ENCODE results near the gene CMC2. TPM values are rescaled to one million over a fixed set of nuclear protein-coding genes. Genes with fewer than 3 reads are reported as not detected.

CMC2 gene
- polyA plus RNA-seq, 1 donor (not counting 4 experiments of a cell fraction or from before 2014, with no cell fraction given), result 91.8 TPM

- dilution Hi-C loops (cut with MboI; ENCODE audit: extremely low pct_ligation_motif_present, low sequenced_read_pairs), result no loop called here
- peak overlapping the region in 2 of 3 experiments; percentile 14 to 56 for H3K4me3 ChIP-seq (ENCODE audit: control insufficient read depth in 2 of 3, extremely low read depth in 1 of 3, insufficient read depth in 2 of 3, low read depth in 1 of 3, low read length in 3 of 3)
- H3K36me3 ChIP-seq (ENCODE audit: control insufficient read depth in 2 of 2, extremely low read depth in 1 of 2, insufficient read depth in 2 of 2, low read length in 2 of 2), result peaks cover 0 to 6% of the 10 kb centered on the region in 2 experiments
- H3K4me1 ChIP-seq (ENCODE audit: control insufficient read depth, extremely low read depth, insufficient read depth, low read length), result peaks cover 21% of the 10 kb centered on the region
- peak; percentile 19 for DNase-seq (ENCODE audit: low read depth, low spot score)
- H3K4me2 ChIP-seq (ENCODE audit: control insufficient read depth, extremely low read depth, insufficient read depth, low read depth, low read length), result peak overlapping the region; percentile 77
- no peaks in the 10 kb centered on the region for H3K9me3 ChIP-seq (ENCODE audit: control insufficient read depth, low read depth, low read length)
- peak; percentile 81 for FAIRE-seq
- no peaks in the 10 kb centered on the region for H3K27me3 ChIP-seq (ENCODE audit: control insufficient read depth, extremely low read depth, insufficient read depth, low read length)
- peaks cover 60% of the 10 kb centered on the region for H3K79me2 ChIP-seq (ENCODE audit: control insufficient read depth, insufficient read depth, low read length)
- H2AFZ ChIP-seq (ENCODE audit: control insufficient read depth, low read length), result peak overlapping the region; percentile 10
- H3K27ac ChIP-seq (ENCODE audit: control insufficient read depth, insufficient read depth, low read length), result peak overlapping the region; percentile 77
- TF ChIP-seq EZH2 (IDR thresholded peaks at IDR 0.05; ENCODE audit: low read length), result no peak
- TF ChIP-seq, protein P1, sequence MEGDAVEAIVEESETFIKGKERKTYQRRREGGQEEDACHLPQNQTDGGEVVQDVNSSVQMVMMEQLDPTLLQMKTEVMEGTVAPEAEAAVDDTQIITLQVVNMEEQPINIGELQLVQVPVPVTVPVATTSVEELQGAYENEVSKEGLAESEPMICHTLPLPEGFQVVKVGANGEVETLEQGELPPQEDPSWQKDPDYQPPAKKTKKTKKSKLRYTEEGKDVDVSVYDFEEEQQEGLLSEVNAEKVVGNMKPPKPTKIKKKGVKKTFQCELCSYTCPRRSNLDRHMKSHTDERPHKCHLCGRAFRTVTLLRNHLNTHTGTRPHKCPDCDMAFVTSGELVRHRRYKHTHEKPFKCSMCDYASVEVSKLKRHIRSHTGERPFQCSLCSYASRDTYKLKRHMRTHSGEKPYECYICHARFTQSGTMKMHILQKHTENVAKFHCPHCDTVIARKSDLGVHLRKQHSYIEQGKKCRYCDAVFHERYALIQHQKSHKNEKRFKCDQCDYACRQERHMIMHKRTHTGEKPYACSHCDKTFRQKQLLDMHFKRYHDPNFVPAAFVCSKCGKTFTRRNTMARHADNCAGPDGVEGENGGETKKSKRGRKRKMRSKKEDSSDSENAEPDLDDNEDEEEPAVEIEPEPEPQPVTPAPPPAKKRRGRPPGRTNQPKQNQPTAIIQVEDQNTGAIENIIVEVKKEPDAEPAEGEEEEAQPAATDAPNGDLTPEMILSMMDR (optimal IDR thresholded peaks at IDR 0.05 in 1 of 3, IDR thresholded peaks at IDR 0.05 in 1 of 3, conservative IDR thresholded peaks at IDR 0.05 in 1 of 3; ENCODE audit: extremely low read depth in 1 of 3, insufficient read depth in 2 of 3, low read length in 3 of 3), result no peak
- H3K9me1 ChIP-seq (ENCODE audit: control insufficient read depth, extremely low read depth, insufficient read depth, low read length), result no peaks in the 10 kb centered on the region
- H3K9ac ChIP-seq (ENCODE audit: control insufficient read depth, extremely low read depth, insufficient read depth, low read length), result peak overlapping the region; percentile 18
- H4K20me1 ChIP-seq (ENCODE audit: control insufficient read depth, extremely low read depth, insufficient read depth, low read length), result no peaks in the 10 kb centered on the region
These were observed 13.4 kb downstream of the CMC2 start for GRCh38 chr16:80993307-80993706.

GRCh38 chr16:80992676-80993293, 13.9 kb downstream of the CMC2 start:
- peak overlapping the region; percentile 10 for H2AFZ ChIP-seq (ENCODE audit: control insufficient read depth, low read length)
- peaks cover 21% of the 10 kb centered on the region for H3K4me1 ChIP-seq (ENCODE audit: control insufficient read depth, extremely low read depth, insufficient read depth, low read length)
- dilution Hi-C loops (cut with MboI; ENCODE audit: extremely low pct_ligation_motif_present, low sequenced_read_pairs), result no loop called here
- H3K9ac ChIP-seq (ENCODE audit: control insufficient read depth, extremely low read depth, insufficient read depth, low read length), result peak overlapping the region; percentile 18
- no peaks in the 10 kb centered on the region for H4K20me1 ChIP-seq (ENCODE audit: control insufficient read depth, extremely low read depth, insufficient read depth, low read length)
- H3K27me3 ChIP-seq (ENCODE audit: control insufficient read depth, extremely low read depth, insufficient read depth, low read length), result no peaks in the 10 kb centered on the region
- DNase-seq (ENCODE audit: low read depth, low spot score) (no peak), FAIRE-seq (no peak)
- H3K36me3 ChIP-seq (ENCODE audit: control insufficient read depth in 2 of 2, extremely low read depth in 1 of 2, insufficient read depth in 2 of 2, low read length in 2 of 2), result peaks cover 0 to 6% of the 10 kb centered on the region in 2 experiments
- H3K4me3 ChIP-seq (ENCODE audit: control insufficient read depth in 2 of 3, extremely low read depth in 1 of 3, insufficient read depth in 2 of 3, low read depth in 1 of 3, low read length in 3 of 3), result peak overlapping the region in 2 of 3 experiments; percentile 14 to 56
- H3K79me2 ChIP-seq (ENCODE audit: control insufficient read depth, insufficient read depth, low read length), result peaks cover 57% of the 10 kb centered on the region
- peak overlapping the region; percentile 77 for H3K4me2 ChIP-seq (ENCODE audit: control insufficient read depth, extremely low read depth, insufficient read depth, low read depth, low read length)
- no peaks in the 10 kb centered on the region for H3K9me3 ChIP-seq (ENCODE audit: control insufficient read depth, low read depth, low read length)
- peak overlapping the region; percentile 77 for H3K27ac ChIP-seq (ENCODE audit: control insufficient read depth, insufficient read depth, low read length)
- H3K9me1 ChIP-seq (ENCODE audit: control insufficient read depth, extremely low read depth, insufficient read depth, low read length), result no peaks in the 10 kb centered on the region
- TF ChIP-seq, protein P1 (optimal IDR thresholded peaks at IDR 0.05 in 1 of 3, IDR thresholded peaks at IDR 0.05 in 1 of 3, conservative IDR thresholded peaks at IDR 0.05 in 1 of 3; ENCODE audit: extremely low read depth in 1 of 3, insufficient read depth in 2 of 3, low read length in 3 of 3), result no peak
- no peak for TF ChIP-seq EZH2 (IDR thresholded peaks at IDR 0.05; ENCODE audit: low read length)
